Measurements from ENCODE around the gene SH2D4B. TPM values are rescaled to one million over a fixed set of nuclear protein-coding genes. Genes with fewer than 3 reads are reported as not detected.

Gene SH2D4B
- total and polyA plus RNA-seq, 10 of the 15 experiments (the other 5 are each of a cell fraction or from before 2014, with no cell fraction given), result 0.04 to 0.21 (median 0.13) TPM; not detected in 5

- no peak for FAIRE-seq
- TF ChIP-seq JUNB (IDR thresholded peaks at IDR 0.05), result no peak
- no peak for TF ChIP-seq CBX5 (IDR thresholded peaks at IDR 0.05; ENCODE audit: low read depth)
- no peak for TF ChIP-seq MEF2A (IDR thresholded peaks at IDR 0.05; ENCODE audit: insufficient read depth, low read depth, low read length)
- no peak for TF ChIP-seq POLR2A (IDR thresholded peaks at IDR 0.05; ENCODE audit: low read depth, low read length)
- no peak for TF ChIP-seq SREBF1 (IDR thresholded peaks at IDR 0.05; ENCODE audit: low read length)
- TF ChIP-seq ZNF592 (IDR thresholded peaks at IDR 0.05), result no peak
- no peak for TF ChIP-seq TAF1 (IDR thresholded peaks at IDR 0.05; ENCODE audit: borderline replicate concordance, low read depth, low read length)
- H3K79me2 ChIP-seq (ENCODE audit: control insufficient read depth, insufficient read depth, low read length), result no peaks in the 10 kb centered on the region
- no peak overlapping the region for H3K4me2 ChIP-seq (ENCODE audit: control insufficient read depth, insufficient read depth)
- no peak overlapping the region for H3K9ac ChIP-seq (ENCODE audit: control insufficient read depth, insufficient read depth, low read length)
- ChIA-PET SMC1A (ENCODE audit: uncharacterized antibody, unreplicated experiment) (interaction anchor here (1.0 to 1.1 kb wide), 3 partner anchors 9 to 125 kb away, joined by 3 read pairs; no protein-coding TSS in a partner anchor), CTCF (interaction anchor here (1.4 kb wide), 1 partner anchor 94 kb away, joined by 4 read pairs; no protein-coding TSS in a partner anchor), RAD21 (ENCODE audit: unreplicated experiment) (no interaction called here), POLR2A (no interaction called here)
- H3K4me3 ChIP-seq, result no peak overlapping the region
- DNase-seq (ENCODE audit: low read depth, low spot score), result no peak
- no peak overlapping the region for H3K27ac ChIP-seq (ENCODE audit: control insufficient read depth, insufficient read depth)
- in situ Hi-C loops (cut with MboI) (no loop called here), intact Hi-C loops (cut with micrococcal nuclease; ENCODE audit: unreplicated experiment) (no loop called here)
- peaks cover 0 to 2% of the 10 kb centered on the region in 2 experiments; a peak in 2 of 4 replicates for H3K27me3 ChIP-seq (replicated peaks in 1 of 2; ENCODE audit: control insufficient read depth in 2 of 2, insufficient read depth in 2 of 2, low read length in 1 of 2)
- no peaks in the 10 kb centered on the region for H3K4me1 ChIP-seq (ENCODE audit: control insufficient read depth, insufficient read depth, low read length)
- no peak overlapping the region for H2AFZ ChIP-seq (ENCODE audit: control insufficient read depth, low read depth, low read length)
- no peaks in the 10 kb centered on the region for H3K9me3 ChIP-seq (replicated peaks; ENCODE audit: control insufficient read depth, insufficient read depth, low read length)
- H3K36me3 ChIP-seq (ENCODE audit: control insufficient read depth in 2 of 2, insufficient read depth in 2 of 2, low read length in 1 of 2), result no peaks in the 10 kb centered on the region
- no TSS peak for BruUV-seq (replicated peaks)
- 48% methylated on average over 15 of the region's 15 CpGs for WGBS (ENCODE audit: insufficient coverage, insufficient replicate concordance, low lambda C conversion rate, missing lambda C conversion rate)
- no peaks in the 10 kb centered on the region for H4K20me1 ChIP-seq (ENCODE audit: control insufficient read depth, insufficient read depth)
- ATAC-seq, result no peak
Measured at GRCh38 chr10:80569131-80569895, 31.6 kb downstream of the SH2D4B start.
